Omental fat pad (tissue), 4 donors: ENCODE data around the gene CLPSL1. TPM values are rescaled to one million over a fixed set of nuclear protein-coding genes. Genes with fewer than 3 reads are reported as not detected.

Experiments
- ATAC-seq: fragments of 150-250 bp; one replicate; pipeline ENCODE4 v1.9.1; 2016; ENCODE audit warnings: mild to moderate bottlenecking, moderate library complexity; ENCODE audit not compliant: low FRiP score
- DNase-seq: peaks from one replicate; pipeline ENCODE4 v3.0.0-alpha.2; 2019; ENCODE audit warnings: low spot score
- CTCF ChIP-seq, 3 donors: fragments of 450-650 bp; IDR thresholded peaks; one replicate each; pipeline ENCODE4 v1.5.1; 2016 to 2017; ENCODE audit warnings: antibody characterized with exemption in 3 of 3, mild to moderate bottlenecking in 3 of 3, moderate library complexity in 2 of 3
- total RNA-seq, 4 donors: library from RNA; depleted of rRNA; stranded (reverse); fragments of >200 nt; gene quantifications; one replicate each; pipeline ENCODE4 v1.1.0, GENCODE V29; 2016

CLPSL1 gene
- total RNA-seq, 4 donors from 2014 or later, result not detected

DNA sequence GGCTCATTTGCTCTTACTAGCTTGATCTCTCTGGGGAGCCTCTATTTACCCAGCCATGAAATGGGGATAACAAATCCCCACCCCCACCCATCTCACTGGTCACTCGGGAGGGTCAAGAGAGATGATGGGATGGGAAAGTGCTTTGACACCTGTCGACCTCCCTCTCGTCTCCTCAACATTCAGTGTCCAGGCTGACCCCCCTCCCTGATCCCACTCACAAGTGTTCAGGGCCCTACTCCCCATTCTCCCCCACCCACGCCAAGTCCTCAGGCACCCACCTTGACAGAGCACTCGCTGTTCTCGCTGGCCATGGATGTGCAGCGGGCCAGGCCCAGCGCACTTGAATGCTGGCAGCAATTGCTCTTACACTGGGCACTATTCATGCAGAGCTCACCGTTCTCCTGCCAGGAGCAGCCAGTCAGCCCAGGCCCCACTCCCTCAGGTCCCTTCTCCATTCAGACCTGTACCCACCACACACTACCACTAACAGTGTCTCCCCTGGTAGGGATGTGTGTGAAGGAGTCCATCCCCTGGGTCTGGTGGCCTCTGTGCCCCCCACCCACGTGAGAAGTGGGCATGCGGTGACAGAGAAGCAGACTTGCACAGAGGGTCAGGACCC, 14.7 kb downstream of the CLPSL1 start:
- DNase-seq (no peak), ATAC-seq (no peak)
- no peak for TF ChIP-seq CTCF (IDR thresholded peaks at IDR 0.05)

- DNase-seq, result no peak
- no peak for ATAC-seq
- no peak for TF ChIP-seq CTCF (IDR thresholded peaks at IDR 0.05)
These were observed 15.4 kb downstream of the CLPSL1 start for GRCh38 chr6:35796236-35796635.

- ATAC-seq (peak; percentile 30), DNase-seq (no peak)
- no peak for TF ChIP-seq CTCF (IDR thresholded peaks at IDR 0.05)
These were observed 17.2 kb downstream of the CLPSL1 start for GRCh38 chr6:35797837-35798526.

DNA sequence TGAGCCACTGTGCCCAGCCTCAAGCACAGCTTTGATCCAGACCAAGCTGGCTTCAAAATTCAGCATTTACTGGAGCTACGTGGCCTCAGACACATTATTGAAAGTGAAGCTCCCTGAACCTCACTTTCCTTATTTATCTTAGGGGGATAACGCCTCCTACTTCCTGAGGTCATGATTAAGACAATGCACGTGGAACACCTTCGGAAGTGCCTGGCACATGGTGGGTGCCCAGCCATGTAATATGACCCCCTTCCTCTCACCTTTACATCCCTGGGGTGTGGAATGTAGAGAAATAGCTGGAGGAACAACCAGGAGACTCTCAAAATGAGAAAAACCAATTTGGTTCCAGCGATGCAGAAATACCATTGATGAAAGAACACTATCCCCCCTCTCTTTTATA, 17.9 kb downstream of the CLPSL1 start:
- DNase-seq, result no peak
- no peak for ATAC-seq
- no peak for TF ChIP-seq CTCF (IDR thresholded peaks at IDR 0.05)

DNA sequence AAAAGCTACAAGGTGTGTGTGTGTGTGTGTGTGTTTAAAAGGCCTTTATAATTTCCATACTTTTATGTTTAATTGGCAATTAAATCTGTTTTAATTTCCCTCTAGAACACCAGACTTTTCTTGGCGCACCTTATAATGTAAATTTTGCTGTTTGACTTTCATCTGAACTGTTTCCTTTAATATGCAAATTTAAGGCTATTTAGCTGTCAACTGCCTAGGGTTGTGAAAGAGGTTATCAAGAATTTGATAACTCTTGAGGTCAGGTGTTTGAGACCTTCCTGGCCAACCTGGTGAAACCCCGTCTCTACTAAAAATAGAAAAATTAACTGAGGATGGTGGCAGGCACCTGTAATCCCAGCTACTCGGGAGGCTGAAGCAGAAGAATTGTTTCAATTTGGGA, 20.3 kb downstream of the CLPSL1 start:
- DNase-seq (no peak), ATAC-seq (no peak)
- no peak for TF ChIP-seq CTCF (IDR thresholded peaks at IDR 0.05)

GRCh38 chr6:35804996-35805736, 24.3 kb downstream of the CLPSL1 start, which contains the start of gene LHFPL5:
Gene LHFPL5, plus strand, starts transcription at chr6:35805352. Its CDS starts 319 bp downstream, at chr6:35805671.
- ATAC-seq, result peak; percentile 82
- no peak for DNase-seq
- no peak for TF ChIP-seq CTCF (IDR thresholded peaks at IDR 0.05)
